Keratinocyte (primary cell): Measurements from ENCODE around the gene CCDC34. TPM values are rescaled to one million over a fixed set of nuclear protein-coding genes. Genes with fewer than 3 reads are reported as not detected.

Experiments used
- DNase-seq: peaks from one replicate; pipeline ENCODE4 v3.0.0-alpha.2; 2011; ENCODE audit warnings: low read depth, missing footprints, low spot score
- FAIRE-seq: peaks from 2 replicates; lab custom pipeline; 2011; peaks lifted over from hg19 to GRCh38; lab: Jason Lieb, UNC
- H2AFZ ChIP-seq: 2 replicates; pipeline ENCODE4 v1.6.0; 2012; ENCODE audit warnings: low read length, control low read depth, inconsistent platforms; ENCODE audit not compliant: control insufficient read depth
- H3K27ac ChIP-seq: 2 replicates; pipeline ENCODE4 v1.5.1; 2011; ENCODE audit warnings: low read length; ENCODE audit not compliant: control insufficient read depth, insufficient read depth
- H3K27me3 ChIP-seq: 3 replicates; pipeline ENCODE4 v1.6.0; 2011; ENCODE audit warnings: low read length; ENCODE audit not compliant: control insufficient read depth, insufficient read depth; ENCODE audit errors: extremely low read depth
- H3K36me3 ChIP-seq, 2 experiments: 2 replicates in 1 of 2; 3 replicates in 1 of 2; pipeline ENCODE4 v1.5.1; 2011; ENCODE audit warnings: low read length in 2 of 2, mild to moderate bottlenecking in 1 of 2; ENCODE audit not compliant: control insufficient read depth in 2 of 2, insufficient read depth in 2 of 2; ENCODE audit errors: extremely low read depth in 1 of 2
- H3K4me1 ChIP-seq: 3 replicates; pipeline ENCODE4 v1.5.1; 2011; ENCODE audit warnings: low read length; ENCODE audit not compliant: control insufficient read depth, insufficient read depth; ENCODE audit errors: extremely low read depth
- H3K4me2 ChIP-seq: 3 replicates; pipeline ENCODE4 v1.6.0; 2011; ENCODE audit warnings: low read depth, low read length; ENCODE audit not compliant: control insufficient read depth, insufficient read depth; ENCODE audit errors: extremely low read depth
- H3K4me3 ChIP-seq, 3 experiments: fragments of 200-600 bp in 1 of 3; sonication (generic) in 1 of 3; 2 replicates in 2 of 3; 3 replicates in 1 of 3; pipeline ENCODE4 v1.5.1; 2011 to 2016; ENCODE audit warnings: low read length in 3 of 3, mild to moderate bottlenecking in 3 of 3, control low read depth in 2 of 3, inconsistent platforms in 1 of 3, low read depth in 1 of 3, mixed read lengths in 1 of 3, mixed run types in 1 of 3, moderate library complexity in 1 of 3; ENCODE audit not compliant: control insufficient read depth in 2 of 3, insufficient read depth in 2 of 3; ENCODE audit errors: extremely low read depth in 1 of 3
- H3K79me2 ChIP-seq: 2 replicates; pipeline ENCODE4 v1.6.0; 2012; ENCODE audit warnings: low read length; ENCODE audit not compliant: control insufficient read depth, insufficient read depth
- H3K9ac ChIP-seq: 3 replicates; pipeline ENCODE4 v1.6.0; 2011; ENCODE audit warnings: low read length; ENCODE audit not compliant: control insufficient read depth, insufficient read depth; ENCODE audit errors: extremely low read depth
- H3K9me1 ChIP-seq: 3 replicates; pipeline ENCODE4 v1.6.0; 2011; ENCODE audit warnings: low read length; ENCODE audit not compliant: control insufficient read depth, insufficient read depth; ENCODE audit errors: extremely low read depth
- H3K9me3 ChIP-seq: 2 replicates; pipeline ENCODE4 v1.5.1; 2012; ENCODE audit warnings: low read depth, low read length; ENCODE audit not compliant: control insufficient read depth
- H4K20me1 ChIP-seq: 3 replicates; pipeline ENCODE4 v1.6.0; 2011; ENCODE audit warnings: low read length; ENCODE audit not compliant: control insufficient read depth, insufficient read depth; ENCODE audit errors: extremely low read depth
- CTCF ChIP-seq, 3 experiments: IDR thresholded peaks in 1 of 3; conservative IDR thresholded peaks in 1 of 3; optimal IDR thresholded peaks in 1 of 3; 2 replicates in 2 of 3; 3 replicates in 1 of 3; pipeline versions ENCODE3 to v1.5.1; 2011; ENCODE audit warnings: low read length in 3 of 3, mild to moderate bottlenecking in 3 of 3, moderate library complexity in 2 of 3, control low read depth in 1 of 3, inconsistent platforms in 1 of 3; ENCODE audit not compliant: insufficient read depth in 2 of 3; ENCODE audit errors: extremely low read depth in 1 of 3
- EZH2 ChIP-seq: IDR thresholded peaks from one replicate; pipeline ENCODE4 v1.6.1; 2012; ENCODE audit warnings: inconsistent platforms, mild to moderate bottlenecking, low read length, moderate library complexity
- dilution Hi-C: fragments of 300-500 bp; cut with MboI; formaldehyde crosslinking; loops from one replicate; pipeline ENCODE4 v1.7.0; 2020; ENCODE audit warnings: low sequenced_read_pairs; ENCODE audit not compliant: extremely low pct_ligation_motif_present
- polyA plus RNA-seq, 5 experiments: library from polyadenylated mRNA; depleted of rRNA in 3 of 5; stranded (reverse) in 3 of 5; stranded (forward) in 1 of 5; unstranded in 1 of 5; fragments of >200 nt; gene quantifications; 1 replicate in 1 of 5; 2 replicates in 3 of 5; 3 replicates in 1 of 5; pipeline versions ENCODE4 v1.2.1 to v1.2.3, GENCODE V29; 2011 to 2012; ENCODE audit warnings: missing spikeins in 2 of 5, low read depth in 1 of 5, low replicate concordance in 1 of 5

The CCDC34 gene
- polyA plus RNA-seq, 1 donor (not counting 4 experiments of a cell fraction or from before 2014, with no cell fraction given): 4.2 TPM

- DNase-seq: no peak
- H3K79me2 ChIP-seq: peaks cover 14% of the 10 kb centered on the region
- no peak overlapping the region for H2AFZ ChIP-seq
- FAIRE-seq: no peak
- TF ChIP-seq CTCF (optimal IDR thresholded peaks at IDR 0.05 in 1 of 3, IDR thresholded peaks at IDR 0.05 in 1 of 3, conservative IDR thresholded peaks at IDR 0.05 in 1 of 3; ENCODE audit: extremely low read depth in 1 of 3, insufficient read depth in 2 of 3, low read length in 3 of 3) (no peak), EZH2 (no peak)
- no peaks in the 10 kb centered on the region for H4K20me1 ChIP-seq
- no peak overlapping the region for H3K4me3 ChIP-seq
- no peak overlapping the region for H3K4me2 ChIP-seq
- peaks cover 3 to 4% of the 10 kb centered on the region in 2 experiments for H3K36me3 ChIP-seq
- dilution Hi-C loops: no loop called here
- H3K9ac ChIP-seq: no peak overlapping the region
- peaks cover 34% of the 10 kb centered on the region for H3K4me1 ChIP-seq
- no peaks in the 10 kb centered on the region for H3K27me3 ChIP-seq
- H3K9me3 ChIP-seq: no peaks in the 10 kb centered on the region
- no peaks in the 10 kb centered on the region for H3K9me1 ChIP-seq
- H3K27ac ChIP-seq: no peak overlapping the region
Observed at GRCh38 chr11:27388869-27389268, 25.9 kb upstream of the CCDC34 start.

- H3K9ac ChIP-seq: no peak overlapping the region
- peaks cover 28% of the 10 kb centered on the region for H3K4me1 ChIP-seq
- H3K36me3 ChIP-seq: peaks cover 3 to 4% of the 10 kb centered on the region in 2 experiments
- H3K4me3 ChIP-seq: no peak overlapping the region
- no peaks in the 10 kb centered on the region for H3K9me3 ChIP-seq
- dilution Hi-C loops: no loop called here
- H4K20me1 ChIP-seq: no peaks in the 10 kb centered on the region
- no peaks in the 10 kb centered on the region for H3K27me3 ChIP-seq
- TF ChIP-seq CTCF (optimal IDR thresholded peaks at IDR 0.05 in 1 of 3, IDR thresholded peaks at IDR 0.05 in 1 of 3, conservative IDR thresholded peaks at IDR 0.05 in 1 of 3; ENCODE audit: extremely low read depth in 1 of 3, insufficient read depth in 2 of 3, low read length in 3 of 3): no peak
- TF ChIP-seq EZH2: no peak
- DNase-seq: no peak
- H3K9me1 ChIP-seq: no peaks in the 10 kb centered on the region
- H3K79me2 ChIP-seq: peaks cover 11% of the 10 kb centered on the region
- H3K27ac ChIP-seq: no peak overlapping the region
- no peak overlapping the region for H3K4me2 ChIP-seq
- H2AFZ ChIP-seq: no peak overlapping the region
- no peak for FAIRE-seq
Observed at GRCh38 chr11:27388001-27388400, 25.0 kb upstream of the CCDC34 start.
